ENCODE results near the gene WWOX. TPM values are rescaled to one million over a fixed set of nuclear protein-coding genes. Genes with fewer than 3 reads are reported as not detected.

Gene WWOX
- total and polyA plus RNA-seq, 2 donors (not counting 3 experiments of a cell fraction or from before 2014, with no cell fraction given) = 6.2 to 12.5 TPM

- POLR2A ChIA-PET = no interaction called here
- no peak for FAIRE-seq
- Histone ChIP-seq H3K4me3 (replicated peaks in 1 of 3; ENCODE audit: insufficient read depth in 1 of 3, low read depth in 1 of 3, low read length in 3 of 3) (no peak overlapping the region), H2AFZ (ENCODE audit: low read depth, low read length) (no peak overlapping the region), H3K9me1 (replicated peaks; ENCODE audit: control insufficient read depth, extremely low read depth, insufficient read depth, low read length) (no peaks in the 10 kb centered on the region), H4K20me1 (replicated peaks; ENCODE audit: control insufficient read depth, extremely low read depth, insufficient read depth, low read length) (no peaks in the 10 kb centered on the region), H3K36me3 (ENCODE audit: control insufficient read depth in 2 of 2, extremely low read depth in 1 of 2, insufficient read depth in 2 of 2, low read length in 2 of 2) (no peaks in the 10 kb centered on the region), H3K9ac (replicated peaks; ENCODE audit: extremely low read depth, insufficient read depth, low read length) (no peak overlapping the region), H3K9me3 (replicated peaks; ENCODE audit: control insufficient read depth, insufficient read depth, low read length) (peaks cover 3% of the 10 kb centered on the region), H3K79me2 (ENCODE audit: control insufficient read depth, insufficient read depth, low read length) (no peaks in the 10 kb centered on the region), H3K27me3 (ENCODE audit: control insufficient read depth in 2 of 2, insufficient read depth in 2 of 2, low read length in 2 of 2) (no peaks in the 10 kb centered on the region), H3K27ac (ENCODE audit: insufficient read depth, low read depth, low read length) (no peak overlapping the region), H3K4me2 (ENCODE audit: insufficient read depth, low read length) (no peak overlapping the region), H3K4me1 (ENCODE audit: control insufficient read depth, extremely low read depth, insufficient read depth, low read length) (no peaks in the 10 kb centered on the region)
- DNase-seq (ENCODE audit: low read depth, low spot score) = no peak
- TF ChIP-seq FOS (IDR thresholded peaks at IDR 0.05; ENCODE audit: borderline replicate concordance, insufficient read depth, low read length) (no peak), GATA2 (IDR thresholded peaks at IDR 0.05; ENCODE audit: insufficient read depth, insufficient read length, low read depth, low read length) (no peak), POLR2A (IDR thresholded peaks at IDR 0.05; ENCODE audit: low read depth, low read length) (no peak), MAX (IDR thresholded peaks at IDR 0.05; ENCODE audit: insufficient read depth, insufficient read length) (no peak), EZH2 (IDR thresholded peaks at IDR 0.05; ENCODE audit: borderline replicate concordance, low read depth, low read length, severe bottlenecking) (no peak), CTCF (IDR thresholded peaks at IDR 0.05; ENCODE audit: extremely low read depth in 1 of 2, insufficient read depth in 1 of 2, low read depth in 1 of 2, low read length in 2 of 2) (no peak), MYC (IDR thresholded peaks at IDR 0.05; ENCODE audit: low read depth, low read length) (no peak), JUN (IDR thresholded peaks at IDR 0.05; ENCODE audit: borderline replicate concordance, insufficient read depth, insufficient read length, low read depth) (no peak), POLR2AphosphoS5 (IDR thresholded peaks at IDR 0.05; ENCODE audit: insufficient read depth, low read depth, low read length) (no peak)
- no TSS peak for BruUV-seq (replicated peaks)
- intact Hi-C loops (cut with micrococcal nuclease) = no loop called here
- dilution Hi-C loops (cut with MboI; ENCODE audit: extremely low pct_ligation_motif_present, low sequenced_read_pairs) = no loop called here
- CTCF ChIA-PET = no interaction called here
Observed at GRCh38 chr16:79050063-79050462, 950.6 kb downstream of the WWOX start.
